C4-2B (cell line): Measurements from ENCODE around the gene PRLH.

Experiments used
- H3K27ac ChIP-seq: fragments of 450-650 bp; 2 replicates; pipeline ENCODE4 v1.5.1; 2017
- CTCF ChIP-seq: fragments of 450-650 bp; conservative IDR thresholded peaks from 2 replicates; pipeline ENCODE4 v1.5.1; 2017; ENCODE audit warnings: mild to moderate bottlenecking
- ZFX ChIP-seq: fragments of 450-650 bp; IDR thresholded peaks from 2 replicates; pipeline ENCODE4 v1.6.1; 2017

PRLH gene

GRCh38 chr2:237557633-237558015 lies 8.8 kb upstream of the PRLH start:
- no peak for TF ChIP-seq CTCF
- no peak for TF ChIP-seq ZFX
- H3K27ac ChIP-seq: no peak overlapping the region

- TF ChIP-seq ZFX (no peak), CTCF (no peak)
- no peak overlapping the region for H3K27ac ChIP-seq
Observed at GRCh38 chr2:237558961-237559641, 7.3 kb upstream of the PRLH start.

- TF ChIP-seq CTCF (no peak), ZFX (no peak)
- H3K27ac ChIP-seq: no peak overlapping the region
Observed at GRCh38 chr2:237561221-237561620, 5.2 kb upstream of the PRLH start.

GRCh38 chr2:237563816-237564215 lies 2.6 kb upstream of the PRLH start:
- TF ChIP-seq ZFX (no peak), CTCF (no peak)

GRCh38 chr2:237564526-237565131 lies 1.7 kb upstream of the PRLH start:
- H3K27ac ChIP-seq: no peak overlapping the region

More at GRCh38 chr2:237563816-237564215, 2.6 kb upstream of the PRLH start:
- no peak overlapping the region for H3K27ac ChIP-seq

GRCh38 chr2:237565974-237566373 lies 400 bp upstream of the PRLH start:
- H3K27ac ChIP-seq: no peak overlapping the region
- TF ChIP-seq CTCF: no peak
- TF ChIP-seq ZFX: no peak

More at GRCh38 chr2:237564526-237565131, 1.7 kb upstream of the PRLH start:
- no peak for TF ChIP-seq ZFX
- no peak for TF ChIP-seq CTCF

- no peak for TF ChIP-seq ZFX
- no peak for TF ChIP-seq CTCF
- no peak overlapping the region for H3K27ac ChIP-seq
Observed at GRCh38 chr2:237567276-237568029, 1.1 kb downstream of the PRLH start.
